ENCODE results near the gene TMEM272.
"Not testable (repeated sequence)": the region's sequence is repeated elsewhere in the genome, so short reads cannot be mapped to it uniquely, and the experiment has no call there.

Gene TMEM272

DNA sequence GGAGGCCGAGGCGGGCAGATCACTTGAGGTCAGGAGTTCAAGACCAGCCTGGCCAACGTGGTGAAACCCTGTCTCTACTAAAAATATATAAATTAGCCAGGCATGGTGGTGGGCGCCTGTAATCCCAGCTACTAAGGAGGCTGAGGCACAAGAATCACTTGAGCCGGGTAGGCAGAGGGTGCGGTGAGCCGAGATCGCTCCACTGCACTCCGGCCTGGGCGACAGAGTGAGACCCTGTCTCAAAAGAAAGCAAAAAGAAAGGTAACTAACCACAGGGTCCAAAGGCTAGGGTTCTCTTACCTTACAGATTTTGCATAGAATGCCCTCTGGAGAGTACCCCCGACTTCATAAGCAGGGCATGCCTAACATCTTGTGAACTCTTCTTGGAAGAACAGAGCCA is 20.3 kb downstream of the TMEM272 start:
- FAIRE-seq, result not testable (repeated sequence)

DNA sequence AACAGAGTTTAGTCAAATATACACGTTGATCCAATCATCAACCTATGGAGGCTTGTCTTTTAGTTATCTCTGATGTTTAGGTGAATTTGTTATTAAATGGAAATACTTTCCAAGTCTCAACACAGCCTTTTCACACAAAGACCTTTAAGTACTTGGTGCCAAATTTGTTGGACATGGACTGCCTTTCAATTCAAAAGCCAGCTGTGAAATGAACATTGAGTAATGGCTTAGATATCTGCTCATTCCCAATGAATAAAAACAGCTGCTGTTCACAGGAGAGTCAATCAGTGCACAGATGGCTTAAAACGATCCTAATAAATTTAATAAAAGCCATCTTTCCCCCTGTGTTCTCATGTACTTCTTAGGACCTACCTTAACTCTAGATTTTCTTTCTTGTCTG is 21.1 kb downstream of the TMEM272 start:
- no peak for FAIRE-seq

GRCh38 chr13:51823359-51823758 is 21.6 kb downstream of the TMEM272 start:
- FAIRE-seq, result no peak

- FAIRE-seq, result no peak
Observed at GRCh38 chr13:51822106-51822815, 22.7 kb downstream of the TMEM272 start.

DNA sequence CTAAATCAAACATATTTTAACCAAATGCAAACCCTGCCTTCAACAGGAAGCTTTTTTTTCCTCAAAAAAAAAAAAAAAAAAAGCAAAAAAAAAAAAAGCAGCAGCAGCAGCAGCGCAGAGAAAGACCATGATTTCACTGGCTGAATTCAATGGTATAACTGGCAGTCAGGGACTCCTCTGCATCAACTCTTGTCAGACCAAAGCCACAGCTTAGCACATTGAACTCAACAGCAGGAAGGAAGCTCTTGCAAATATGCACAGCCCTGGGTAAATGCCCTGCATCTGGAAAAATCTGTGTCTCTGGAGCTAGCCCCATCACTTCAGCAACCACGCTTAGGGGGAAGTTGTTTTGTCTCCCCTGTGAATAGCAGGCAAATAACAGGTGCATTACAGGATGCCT is 23.4 kb downstream of the TMEM272 start:
- FAIRE-seq, result no peak

DNA sequence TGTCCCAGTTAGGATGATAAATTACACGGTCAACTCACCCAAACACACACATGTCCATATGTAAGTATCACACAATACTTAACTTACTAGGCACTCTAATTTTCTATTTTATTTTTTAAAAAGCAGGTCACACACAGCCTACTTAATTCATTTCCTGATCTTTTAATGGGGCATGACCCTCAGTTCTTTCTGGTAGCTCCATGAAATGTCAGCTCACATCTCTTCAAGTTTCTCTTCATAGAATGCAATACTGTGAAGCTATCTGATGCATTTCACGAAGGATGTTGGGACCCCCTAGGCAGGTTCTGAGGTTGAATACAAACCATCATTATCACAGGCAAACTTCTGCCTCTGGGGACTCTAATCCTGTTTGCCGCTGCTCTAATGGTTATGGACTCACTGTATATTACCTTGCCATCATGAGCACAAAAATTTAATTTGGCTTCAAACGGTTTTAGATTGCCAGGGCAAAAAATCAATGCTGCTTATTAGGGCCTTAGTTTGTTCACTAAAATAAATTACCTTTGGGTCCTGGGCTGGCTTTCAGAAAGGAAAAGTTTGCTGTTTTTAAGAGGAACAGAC is 24.9 kb downstream of the TMEM272 start:
- no peak for FAIRE-seq

- FAIRE-seq, result no peak
Observed at GRCh38 chr13:51819544-51819943, 25.4 kb downstream of the TMEM272 start.

GRCh38 chr13:51818781-51819511 is 26.0 kb downstream of the TMEM272 start:
- no peak for FAIRE-seq

DNA sequence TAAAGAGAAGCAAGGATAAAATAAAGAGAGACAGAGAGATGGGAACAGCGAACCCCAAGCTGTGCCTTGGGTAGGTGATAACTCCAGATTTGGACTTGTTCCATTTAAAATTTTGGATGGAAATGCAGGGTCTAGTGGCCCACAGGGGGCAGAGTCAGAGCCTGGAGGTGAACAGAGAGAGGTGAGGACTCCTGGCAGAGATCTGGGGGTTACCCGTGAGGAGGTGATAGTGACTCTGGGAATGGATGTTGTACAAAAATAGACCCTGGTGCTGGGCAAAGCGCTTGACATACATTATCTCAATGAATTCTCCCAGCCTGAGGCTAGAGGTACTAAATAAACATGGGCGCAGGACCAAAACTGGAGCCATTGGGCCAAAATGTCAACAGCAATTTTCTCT is 26.7 kb downstream of the TMEM272 start:
- FAIRE-seq, result no peak

DNA sequence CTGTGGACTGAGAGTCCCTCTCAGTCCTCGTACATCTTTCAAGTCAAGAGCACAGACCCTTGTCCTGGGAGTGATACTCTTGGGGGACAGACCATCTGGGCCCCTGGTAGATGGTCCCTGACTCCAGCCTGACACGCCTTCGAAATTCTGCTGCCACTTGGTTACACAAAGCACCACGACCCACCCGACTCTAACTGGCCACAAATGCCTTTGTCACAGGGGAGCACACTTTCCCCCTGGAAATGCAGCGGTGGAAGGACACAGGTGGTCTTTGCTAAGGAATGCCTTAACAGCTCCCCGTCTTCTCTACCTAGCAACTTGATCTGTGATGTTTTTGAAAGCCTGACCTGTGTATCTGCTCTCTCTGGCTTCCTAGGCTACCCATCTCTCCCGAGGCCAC is 27.3 kb downstream of the TMEM272 start:
- no peak for FAIRE-seq

- FAIRE-seq, result no peak
Observed at GRCh38 chr13:51816604-51817249, 28.2 kb downstream of the TMEM272 start.

GRCh38 chr13:51815848-51816247 is 29.1 kb downstream of the TMEM272 start:
- no peak for FAIRE-seq

GRCh38 chr13:51814825-51815650 is 29.9 kb downstream of the TMEM272 start:
- FAIRE-seq, result no peak

DNA sequence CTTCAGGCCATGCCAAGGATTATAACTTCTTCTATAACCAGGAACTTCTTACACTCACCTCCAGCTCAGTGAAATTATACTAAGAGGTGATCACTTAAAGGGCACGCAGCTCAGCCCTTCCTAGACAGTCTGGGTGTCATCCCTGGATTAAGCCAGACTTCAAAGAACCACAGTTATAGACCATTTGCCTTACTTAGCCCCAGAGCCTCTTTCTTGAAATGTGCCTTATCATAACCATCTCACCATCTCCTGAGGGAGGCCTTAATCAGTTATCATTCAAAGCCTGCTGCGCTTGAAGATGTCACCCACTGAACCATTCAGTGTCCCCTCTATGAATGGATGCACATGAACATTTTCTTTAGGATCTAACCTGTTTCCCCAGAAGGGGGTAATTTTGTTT is 30.9 kb downstream of the TMEM272 start:
- no peak for FAIRE-seq

- FAIRE-seq, result no peak
Observed at GRCh38 chr13:51811920-51812451, 33.0 kb downstream of the TMEM272 start.

GRCh38 chr13:51811046-51811445 is 33.9 kb downstream of the TMEM272 start:
- no peak for FAIRE-seq

- no peak for FAIRE-seq
Observed at GRCh38 chr13:51808811-51809210, 36.2 kb downstream of the TMEM272 start.

DNA sequence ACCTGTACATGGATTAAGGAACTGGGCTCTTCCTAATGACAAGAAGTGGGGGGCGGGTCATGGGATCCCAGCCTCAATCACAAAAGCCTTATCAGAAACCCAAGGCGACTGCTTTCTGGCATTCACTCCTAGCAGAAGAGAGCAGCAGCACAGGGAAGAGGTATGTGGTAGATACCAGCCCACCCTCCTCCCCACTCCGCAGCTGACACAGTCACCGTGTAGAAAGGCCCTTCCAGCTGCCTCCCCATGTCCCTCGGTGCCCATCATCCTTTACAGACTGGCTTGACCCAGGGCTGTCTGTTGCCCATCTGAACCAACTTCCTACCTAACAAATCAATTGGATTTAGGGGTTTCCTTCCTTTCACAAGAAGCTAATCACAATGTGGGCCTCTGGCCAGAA is 37.9 kb downstream of the TMEM272 start:
- FAIRE-seq, result no peak

DNA sequence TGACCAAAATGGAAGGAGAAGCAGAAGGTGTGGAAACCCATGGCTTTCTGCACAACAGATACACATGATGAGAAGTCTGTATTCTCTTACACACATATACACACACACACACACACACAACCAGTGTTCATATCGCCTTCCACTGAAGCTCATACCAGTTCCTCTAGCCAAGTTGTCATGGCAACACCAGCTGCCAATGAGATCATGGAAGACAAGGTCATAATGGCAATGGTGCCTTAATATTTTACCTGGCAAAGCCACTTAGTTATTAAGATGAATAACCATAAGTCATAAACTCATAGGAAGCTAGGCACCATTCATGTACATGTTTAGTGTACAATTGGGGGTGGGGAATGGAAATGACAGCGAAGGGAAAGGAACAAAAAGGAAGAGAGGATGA is 38.4 kb downstream of the TMEM272 start:
- FAIRE-seq, result no peak

DNA sequence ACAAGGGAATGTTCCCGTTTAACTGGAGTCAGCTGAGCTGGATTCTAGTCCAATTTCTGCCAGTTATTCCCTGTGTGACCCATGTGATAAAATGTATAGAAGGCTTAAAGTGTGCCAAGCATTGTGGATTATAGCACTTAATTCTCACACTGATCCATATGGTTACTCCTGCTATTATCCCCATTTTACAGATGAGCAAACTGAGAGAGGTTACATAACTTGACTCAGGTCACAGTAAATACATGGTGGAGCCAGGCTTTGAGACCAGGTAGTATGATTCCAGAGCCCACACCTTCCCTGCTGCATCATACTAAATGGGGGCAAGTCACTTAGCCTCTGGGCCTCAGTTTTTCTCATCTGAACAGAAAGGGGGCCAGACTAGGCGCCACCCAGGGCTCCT is 39.1 kb downstream of the TMEM272 start:
- FAIRE-seq, result no peak

DNA sequence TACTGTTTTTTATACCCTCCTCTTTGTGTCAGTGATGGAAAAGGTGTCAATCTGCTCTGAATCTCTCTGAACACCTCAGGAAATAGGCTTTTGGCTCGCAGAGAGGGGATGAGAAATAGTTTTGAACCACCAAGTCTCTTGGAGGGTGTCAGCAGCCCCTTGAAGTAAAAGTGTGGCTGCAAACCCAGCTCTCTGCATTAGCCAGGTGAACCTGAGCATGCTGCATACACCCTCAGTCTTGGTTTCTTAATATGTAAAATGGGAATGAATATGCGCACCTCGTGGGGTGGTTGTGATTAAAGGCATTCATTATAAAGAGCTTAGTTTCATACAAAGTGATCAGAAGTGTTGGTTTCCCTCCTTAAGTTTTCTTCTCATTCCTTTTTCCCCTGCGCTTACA is 39.7 kb downstream of the TMEM272 start:
- no peak for FAIRE-seq

All from colon (tissue), 2 donors.